Activated naive CD4-positive, alpha-beta T cell treated with anti-CD3 and anti-CD28 coated beads, Interleukin-2, amount 10 ng/mL, durations not matched to agents 5 hours and 36 hours (primary cell): ENCODE measurements around the gene CST7. TPM values are rescaled to one million over a fixed set of nuclear protein-coding genes. Genes with fewer than 3 reads are reported as not detected.

Experiments
- total RNA-seq, 2 experiments: library from RNA; stranded (reverse); gene quantifications; one replicate each; pipeline ENCODE4 v1.2.3, GENCODE V29; 2021

CST7 gene
- 10 to 100 TPM; 51.6 to 54.6 TPM for total RNA-seq

GRCh38 chr20:24948939-24949679, at the start of gene CST7:
Gene CST7 (plus strand): TSS chr20:24949269. CDS start chr20:24949506, 237 bp downstream.

GRCh38 chr20:24992487-24993205, 43.6 kb downstream of the CST7 start, which contains the start of gene APMAP:
Gene APMAP (minus strand): TSS chr20:24992751. CDS start chr20:24992688, 63 bp downstream.

Other genes starting within 250 kb of the CST7 start
- gene APMAP, start 43.5 kb downstream of the CST7 start, total RNA-seq, result 10 to 100 TPM; 40.3 to 41.9 TPM
- 10 to 100 TPM; 53.3 to 55.3 TPM for gene ACSS1, start 108.9 kb downstream of the CST7 start, total RNA-seq
- gene VSX1, start 132.9 kb downstream of the CST7 start, total RNA-seq, result not detected
- 10 to 100 TPM; 52.6 to 59.0 TPM for gene ENTPD6, start 246.4 kb downstream of the CST7 start, total RNA-seq